ENCODE measurements around the gene ATOH8.

Gene ATOH8

DNA sequence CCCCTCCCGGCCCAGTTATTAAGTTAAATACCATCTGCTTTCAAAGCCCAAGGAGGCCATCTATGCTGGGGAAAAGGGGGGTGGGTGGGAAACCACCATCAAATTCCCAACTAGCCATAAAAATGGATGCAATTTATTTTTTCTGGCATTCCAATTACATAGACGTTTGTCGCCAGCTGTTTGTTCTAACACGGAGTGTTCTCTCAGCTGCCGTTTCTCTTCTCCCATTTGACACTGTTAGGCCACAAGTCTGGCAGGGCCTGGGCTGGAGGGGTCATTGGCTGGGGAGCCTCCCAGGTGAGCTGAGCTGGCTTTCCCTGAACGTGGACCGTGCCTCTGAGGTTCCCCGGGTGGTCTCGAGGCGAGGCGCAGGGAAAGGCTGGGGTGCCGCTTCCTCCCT is 16.6 kb downstream of the ATOH8 start:
- no peak for DNase-seq (ENCODE audit: low read depth)
- no peak overlapping the region for H3K4me3 ChIP-seq (ENCODE audit: low read depth, low read length)
- TF ChIP-seq CTCF (IDR thresholded peaks at IDR 0.05; ENCODE audit: insufficient read depth, low read depth, low read length, missing control alignments): no peak

GRCh38 chr2:85770786-85771409 is 17.1 kb downstream of the ATOH8 start:
- no peak for DNase-seq (ENCODE audit: low read depth)
- no peak for TF ChIP-seq CTCF (IDR thresholded peaks at IDR 0.05; ENCODE audit: insufficient read depth, low read depth, low read length, missing control alignments)
- H3K4me3 ChIP-seq (ENCODE audit: low read depth, low read length): no peak overlapping the region

DNA sequence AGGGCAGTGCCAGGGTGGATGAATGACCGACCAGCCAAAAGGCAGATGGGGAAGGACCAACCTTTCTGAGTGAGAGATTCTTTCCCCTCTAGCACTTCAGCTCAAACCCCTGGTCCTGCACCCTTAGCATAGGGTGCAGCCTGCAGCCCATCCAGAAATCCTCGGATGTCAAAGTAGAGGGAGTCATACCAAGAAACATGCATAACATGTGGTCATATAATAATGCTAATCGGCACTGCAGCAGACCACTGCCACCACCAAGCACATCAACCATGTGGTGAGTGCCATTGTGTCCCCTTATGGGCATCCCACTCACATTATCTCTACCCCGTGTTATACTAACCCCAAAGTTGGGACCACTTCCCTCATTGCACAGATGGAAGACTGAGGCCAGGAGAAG is 17.7 kb downstream of the ATOH8 start:
- no peak for TF ChIP-seq CTCF (IDR thresholded peaks at IDR 0.05; ENCODE audit: insufficient read depth, low read depth, low read length, missing control alignments)
- no peak overlapping the region for H3K4me3 ChIP-seq (ENCODE audit: low read depth, low read length)

DNA sequence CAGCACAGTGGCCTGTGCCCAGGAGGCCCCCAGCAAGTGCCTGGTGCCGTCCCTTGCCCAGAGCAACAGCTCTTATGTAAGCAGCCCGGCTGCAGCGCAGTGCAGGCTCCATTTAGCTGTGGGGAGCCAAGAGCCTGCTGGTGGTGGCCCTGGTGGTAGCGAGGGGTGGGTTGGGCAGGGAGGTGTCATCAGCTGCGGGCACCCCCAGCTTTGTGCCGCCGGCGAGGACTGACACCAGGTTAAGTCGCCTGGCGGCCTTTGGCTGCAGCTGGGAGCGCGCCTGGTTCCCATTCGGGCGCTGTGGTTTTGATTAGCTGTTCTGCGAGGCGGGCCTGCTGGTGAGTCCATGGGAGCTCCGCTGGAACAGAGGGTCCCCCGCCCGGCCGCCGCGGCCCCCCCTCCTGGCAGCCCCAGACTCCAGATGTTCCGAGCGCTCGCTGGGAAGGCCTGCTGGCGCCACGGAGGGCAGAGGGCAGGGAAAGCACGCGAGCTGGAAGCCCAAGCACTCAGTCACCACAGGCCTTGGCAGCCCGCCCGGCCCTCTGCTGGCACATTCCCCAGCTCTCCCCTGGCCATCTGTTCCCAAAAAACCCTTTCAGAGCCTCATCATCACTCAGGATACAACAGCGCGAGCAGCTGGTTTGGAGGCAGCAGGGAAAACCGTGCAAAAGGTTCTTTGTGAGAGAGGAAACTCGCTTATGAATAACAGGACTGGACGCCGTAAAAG is 18.4 kb downstream of the ATOH8 start:
- no peak for DNase-seq (ENCODE audit: low read depth)
- TF ChIP-seq CTCF (IDR thresholded peaks at IDR 0.05; ENCODE audit: insufficient read depth, low read depth, low read length, missing control alignments): no peak
- no peak overlapping the region for H3K4me3 ChIP-seq (ENCODE audit: low read depth, low read length)

More for the DNA sequence above, 17.7 kb downstream of the ATOH8 start:
- DNase-seq (ENCODE audit: low read depth): no peak

GRCh38 chr2:85772841-85773491 is 19.2 kb downstream of the ATOH8 start:
- TF ChIP-seq CTCF (IDR thresholded peaks at IDR 0.05; ENCODE audit: insufficient read depth, low read depth, low read length, missing control alignments): no peak
- no peak for DNase-seq (ENCODE audit: low read depth)
- no peak overlapping the region for H3K4me3 ChIP-seq (ENCODE audit: low read depth, low read length)

DNA sequence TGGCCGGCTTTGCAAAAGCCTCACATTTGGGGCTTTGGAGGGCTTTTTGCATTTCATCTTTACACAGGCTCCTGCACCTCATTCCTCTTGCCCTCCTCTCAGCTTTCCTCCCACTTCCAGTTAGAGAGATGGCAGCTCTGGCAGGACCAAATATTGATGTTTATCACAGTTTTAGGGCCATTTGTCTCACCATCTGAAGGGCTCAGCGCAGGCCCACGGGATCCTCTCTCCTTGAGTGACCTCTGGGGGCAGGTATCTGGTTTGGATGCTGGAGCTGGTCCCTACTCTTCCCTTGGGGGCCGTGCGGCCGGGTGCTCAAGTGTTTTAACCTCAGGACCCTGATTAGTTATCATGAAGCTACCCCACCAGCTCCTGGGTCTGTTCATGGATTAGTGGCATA is 19.9 kb downstream of the ATOH8 start:
- DNase-seq (ENCODE audit: low read depth): no peak
- H3K4me3 ChIP-seq (ENCODE audit: low read depth, low read length): no peak overlapping the region
- TF ChIP-seq CTCF (IDR thresholded peaks at IDR 0.05; ENCODE audit: insufficient read depth, low read depth, low read length, missing control alignments): no peak
